Measurements from ENCODE around the gene PEMT.

The PEMT gene

GRCh38 chr17:17511881-17512858, 79.3 kb downstream of the PEMT start:
- DNase-seq, result peak; percentile 76

DNA sequence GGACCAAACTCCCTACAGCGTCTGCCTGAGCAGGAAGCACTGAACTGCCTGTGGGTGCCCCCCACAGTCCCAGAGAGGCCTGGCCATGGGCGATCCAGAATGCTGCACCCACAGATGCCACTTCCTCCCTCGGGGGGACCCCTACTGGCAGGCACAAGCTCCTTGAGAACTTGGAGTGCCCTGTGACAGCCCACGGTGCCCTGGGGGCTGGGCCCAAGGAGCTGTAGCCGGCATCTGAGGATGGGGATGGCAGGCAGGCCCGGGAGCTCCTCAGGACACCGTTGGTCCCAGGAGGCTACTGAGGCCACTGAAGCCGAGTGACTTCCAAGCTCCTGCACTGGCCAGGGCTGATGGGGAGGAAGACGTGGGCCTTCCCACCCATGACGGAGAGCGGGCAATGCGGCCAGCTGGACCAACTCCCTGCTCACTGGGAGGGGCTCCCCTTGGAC, 80.2 kb downstream of the PEMT start:
- no peak for DNase-seq

DNA sequence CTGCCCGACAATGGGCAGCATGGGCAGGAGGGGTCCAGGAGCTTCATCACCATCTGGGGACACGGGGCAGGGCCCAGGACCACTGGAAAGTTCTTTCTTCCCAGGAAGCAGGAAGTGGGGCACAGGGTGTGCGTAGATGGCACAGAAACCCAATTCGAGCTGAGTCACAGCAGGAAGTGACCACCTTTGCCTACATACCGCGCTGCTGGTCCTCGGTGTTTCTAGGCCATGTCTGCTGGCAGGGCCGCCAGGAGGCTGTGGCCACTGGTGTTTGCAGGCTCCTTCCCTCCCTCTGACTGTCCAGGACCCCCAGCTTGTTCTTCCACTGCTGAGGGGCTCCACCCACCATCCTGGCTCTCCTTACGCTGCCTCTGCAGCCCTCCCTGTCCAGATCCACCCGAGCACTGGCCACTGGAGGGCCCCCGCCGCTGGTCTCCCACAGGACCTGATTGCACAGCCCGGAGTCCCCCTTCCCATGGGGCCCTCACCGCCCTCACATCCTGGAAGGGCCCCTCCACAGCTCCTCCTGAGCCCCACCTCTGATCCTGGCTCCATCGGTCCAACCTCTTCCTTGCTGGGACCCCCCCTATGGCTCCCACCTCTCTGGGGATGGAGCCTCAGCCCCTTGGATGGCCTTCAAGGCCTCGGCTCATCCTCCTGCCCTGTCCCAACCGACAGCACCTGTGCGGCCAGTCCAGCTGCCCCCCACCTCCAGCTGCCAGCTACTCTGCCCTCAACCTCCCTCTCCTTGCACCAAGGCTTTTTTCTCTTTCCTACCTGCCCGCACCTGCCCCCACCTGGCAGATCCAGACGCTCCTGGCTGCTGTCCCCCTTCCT, 80.8 kb downstream of the PEMT start:
- peak; percentile 16 for DNase-seq

DNA sequence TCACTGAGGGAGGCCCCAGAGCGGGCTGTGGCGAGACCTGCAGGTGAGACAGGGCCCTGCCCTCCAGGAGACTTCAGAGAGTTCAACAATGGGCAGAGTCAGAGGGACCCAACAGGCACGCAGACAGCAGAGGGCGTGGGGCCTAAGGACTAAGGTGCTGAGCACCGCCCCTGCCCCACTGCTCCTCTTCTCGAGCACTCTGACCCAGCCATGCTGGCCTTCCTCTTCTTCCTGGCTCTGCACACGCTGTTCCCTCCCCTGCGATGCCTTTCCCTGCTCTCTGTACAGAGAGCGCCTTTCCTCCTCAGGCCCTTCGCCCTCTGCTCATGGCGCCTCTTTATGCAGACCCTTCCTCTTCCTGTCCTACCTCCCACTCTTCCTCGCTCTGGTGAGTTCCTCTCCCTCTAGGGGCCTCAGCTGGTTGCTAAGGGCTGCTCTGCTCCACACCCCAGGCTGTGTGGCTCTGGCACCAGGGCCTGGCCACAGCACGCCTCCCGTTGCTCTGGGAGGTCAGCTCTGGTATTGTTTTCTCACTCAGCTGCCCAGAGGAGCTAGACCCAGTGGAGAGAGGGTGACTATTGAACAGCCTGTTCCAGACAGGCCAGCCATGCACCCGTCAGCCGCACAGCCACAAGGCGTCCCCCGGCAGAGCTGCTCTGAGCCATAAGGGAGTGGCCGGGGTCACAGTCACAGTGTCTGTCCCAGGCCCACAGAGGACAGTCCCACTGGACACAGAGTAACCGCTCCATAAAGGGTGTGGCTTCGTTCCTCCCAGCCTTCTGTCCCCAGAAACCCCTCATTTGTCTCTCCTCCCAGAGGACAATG, 81.7 kb downstream of the PEMT start:
- peak; percentile 15 for DNase-seq

- DNase-seq, result peak; percentile 46
Measured at GRCh38 chr17:17508646-17509591, 82.6 kb downstream of the PEMT start.

DNA sequence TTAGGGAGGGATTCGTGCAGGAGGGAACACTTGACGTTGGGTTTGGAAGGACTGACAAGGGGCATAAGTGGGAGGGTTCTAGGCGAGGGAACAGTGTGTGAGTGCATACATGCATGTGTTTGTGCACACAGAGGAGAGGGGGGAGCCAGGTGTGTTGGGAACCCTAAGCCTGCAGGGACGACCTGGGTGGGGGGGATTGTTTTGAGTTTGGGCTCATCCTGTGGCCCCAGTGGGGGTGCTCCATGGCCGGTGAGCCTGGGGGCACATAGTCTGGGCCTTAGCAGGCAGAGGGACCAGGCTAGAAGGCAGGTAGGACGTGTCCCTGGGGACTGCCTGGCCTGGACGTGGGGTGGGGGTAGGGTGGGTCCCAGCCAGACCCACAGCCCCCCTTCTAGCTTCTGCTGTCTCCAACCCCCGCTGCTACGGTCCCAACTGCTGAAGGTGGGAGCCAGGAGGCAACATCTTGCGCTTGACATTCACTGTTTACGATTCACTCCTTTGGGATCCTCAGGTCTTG, 83.4 kb downstream of the PEMT start:
- DNase-seq, result peak; percentile 17

DNA sequence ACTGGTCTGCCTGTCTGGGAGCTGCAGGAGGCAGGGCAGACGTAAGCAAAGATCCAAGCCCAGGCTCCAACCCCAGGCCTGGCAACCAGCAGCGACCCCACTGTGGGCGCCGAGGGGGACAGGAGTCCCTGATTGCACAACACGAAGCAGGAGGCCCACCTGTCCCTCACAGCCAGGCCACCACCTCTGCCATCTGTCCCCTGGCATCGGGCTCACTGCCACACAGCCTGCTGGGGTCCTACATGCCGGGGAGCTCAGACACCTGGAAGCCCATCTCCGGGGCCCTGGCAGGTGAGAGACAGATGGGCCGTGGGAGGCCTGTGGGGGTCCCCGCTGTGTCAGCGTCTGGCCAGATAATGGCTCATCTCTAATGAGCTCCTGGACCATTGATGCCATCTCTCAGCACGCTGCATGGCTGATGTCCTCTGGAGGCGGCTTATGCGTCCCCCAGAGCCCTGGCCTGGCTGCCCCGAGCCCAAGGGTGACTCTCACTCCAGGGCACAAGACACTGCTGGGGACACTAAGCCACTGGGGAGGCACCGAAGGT, 84.0 kb downstream of the PEMT start:
- DNase-seq, result peak; percentile 24

DNA sequence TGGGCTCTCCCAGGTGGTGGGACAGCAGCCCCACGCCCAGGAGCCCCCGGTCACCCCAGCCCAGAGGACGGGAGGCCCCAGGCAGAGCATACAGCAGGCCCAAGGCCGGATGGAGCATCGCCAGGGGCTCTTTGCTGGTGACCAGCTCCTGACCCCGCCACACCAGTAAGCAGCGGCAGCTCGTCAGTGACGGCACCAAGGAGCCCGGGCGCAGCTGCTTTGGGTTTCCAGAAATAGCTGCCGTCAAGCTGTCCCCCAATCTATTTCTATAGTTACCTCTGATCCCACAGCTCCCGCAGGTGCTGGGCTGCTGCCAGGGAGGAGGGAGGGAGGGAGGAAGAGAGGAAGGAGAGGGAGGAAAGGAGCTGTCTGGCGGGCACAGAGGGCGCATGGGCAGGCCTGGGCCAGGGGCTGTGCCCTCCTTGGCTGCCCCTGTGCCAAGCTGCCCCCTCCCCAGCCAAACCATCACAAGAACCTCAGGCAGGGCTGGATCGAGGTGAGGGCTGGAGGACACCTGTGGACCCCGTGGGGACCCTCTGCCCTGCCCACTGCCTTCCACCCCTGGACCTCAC, 84.5 kb downstream of the PEMT start:
- peak; percentile 86 for DNase-seq

- peak; percentile 52 for DNase-seq
Measured at GRCh38 chr17:17506181-17506741, 85.2 kb downstream of the PEMT start.

DNA sequence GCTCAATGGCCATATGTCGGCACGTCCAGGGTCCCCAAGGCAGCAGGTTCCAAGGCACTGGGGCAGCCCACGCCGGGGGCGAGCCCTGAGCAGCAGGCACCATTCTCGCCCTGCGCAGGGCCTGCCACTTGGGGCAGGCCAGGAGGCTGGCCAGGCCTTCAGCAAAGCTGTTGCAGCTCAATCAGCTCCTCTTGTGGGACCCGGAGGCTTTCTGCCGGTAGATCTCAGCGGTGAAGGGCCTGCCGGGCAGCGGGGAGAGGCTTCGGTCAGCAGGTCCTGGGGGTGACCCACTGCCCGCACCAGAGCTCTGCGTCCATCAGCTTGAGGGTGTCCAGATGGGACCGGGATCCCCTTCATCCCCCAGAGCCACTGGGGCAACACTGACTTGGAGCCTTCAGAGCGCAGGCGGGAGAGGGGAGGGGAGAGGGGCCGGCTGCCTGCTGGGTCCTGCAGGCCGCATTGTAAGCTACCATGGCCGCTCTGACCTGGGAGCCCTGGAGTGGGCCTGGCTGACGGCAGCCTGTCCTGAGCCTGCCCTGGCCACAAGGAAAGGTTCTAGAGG, 85.8 kb downstream of the PEMT start:
- DNase-seq, result peak; percentile 14

DNA sequence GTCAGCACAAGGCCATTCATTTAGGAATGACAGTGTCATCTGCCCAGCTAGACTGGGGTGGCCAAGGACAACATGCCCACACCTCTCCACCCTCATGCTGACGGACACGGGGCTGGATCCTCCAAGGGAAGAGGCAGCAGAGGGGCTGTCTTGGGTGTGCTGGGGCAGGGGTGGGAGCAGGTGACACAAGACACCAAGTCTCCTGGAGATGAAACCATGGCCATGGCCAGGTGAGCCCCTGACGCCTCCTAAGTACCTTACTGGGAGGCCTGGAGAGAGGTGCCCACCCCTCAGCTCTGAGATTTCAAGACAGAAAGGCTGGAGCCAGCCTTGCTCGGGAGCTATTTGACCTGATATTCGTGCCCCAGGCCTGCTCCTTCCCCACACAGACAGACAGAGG, 86.4 kb downstream of the PEMT start:
- no peak for DNase-seq

DNA sequence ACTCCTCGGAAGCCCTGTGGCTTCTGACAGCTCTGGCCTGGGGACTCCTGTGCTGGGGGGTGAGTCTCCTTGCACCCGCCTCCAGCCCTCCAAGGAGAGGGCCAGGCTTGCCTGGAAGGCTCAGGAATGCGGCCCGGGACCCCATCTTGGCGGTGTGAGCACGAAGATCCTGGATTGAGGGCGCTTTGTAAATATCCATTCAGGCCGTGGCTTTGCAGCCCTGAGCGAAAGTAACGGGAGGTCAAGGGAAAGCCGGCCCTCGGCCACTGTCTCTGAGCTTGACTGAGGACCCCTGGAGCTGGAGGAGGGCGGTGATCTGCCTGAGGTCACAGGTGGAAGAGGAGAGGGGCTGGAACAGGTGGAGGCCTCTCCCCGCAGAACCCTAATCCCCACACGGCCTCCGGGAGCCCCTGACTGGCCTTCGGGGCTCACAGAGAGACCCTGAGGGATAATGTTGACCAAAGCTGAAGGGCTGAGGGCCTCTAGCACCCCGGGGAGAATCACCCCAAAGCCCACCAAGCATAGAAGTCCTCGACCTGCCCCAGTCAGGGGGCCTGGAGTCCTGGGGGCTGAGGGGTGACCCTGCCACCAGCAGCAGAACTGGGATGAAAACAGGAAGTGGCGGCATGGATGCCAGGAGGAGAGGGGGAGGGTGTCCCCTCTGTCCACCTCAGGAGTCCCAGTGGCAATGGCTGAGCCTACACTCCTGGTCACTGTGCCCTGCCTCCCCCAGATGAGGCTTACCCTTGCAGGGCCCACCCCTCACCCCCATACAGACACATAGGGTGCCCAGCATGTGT, 87.0 kb downstream of the PEMT start:
- peak; percentile 15 for DNase-seq

- DNase-seq, result peak; percentile 87
Measured at GRCh38 chr17:17503566-17504130, 87.9 kb downstream of the PEMT start.

DNA sequence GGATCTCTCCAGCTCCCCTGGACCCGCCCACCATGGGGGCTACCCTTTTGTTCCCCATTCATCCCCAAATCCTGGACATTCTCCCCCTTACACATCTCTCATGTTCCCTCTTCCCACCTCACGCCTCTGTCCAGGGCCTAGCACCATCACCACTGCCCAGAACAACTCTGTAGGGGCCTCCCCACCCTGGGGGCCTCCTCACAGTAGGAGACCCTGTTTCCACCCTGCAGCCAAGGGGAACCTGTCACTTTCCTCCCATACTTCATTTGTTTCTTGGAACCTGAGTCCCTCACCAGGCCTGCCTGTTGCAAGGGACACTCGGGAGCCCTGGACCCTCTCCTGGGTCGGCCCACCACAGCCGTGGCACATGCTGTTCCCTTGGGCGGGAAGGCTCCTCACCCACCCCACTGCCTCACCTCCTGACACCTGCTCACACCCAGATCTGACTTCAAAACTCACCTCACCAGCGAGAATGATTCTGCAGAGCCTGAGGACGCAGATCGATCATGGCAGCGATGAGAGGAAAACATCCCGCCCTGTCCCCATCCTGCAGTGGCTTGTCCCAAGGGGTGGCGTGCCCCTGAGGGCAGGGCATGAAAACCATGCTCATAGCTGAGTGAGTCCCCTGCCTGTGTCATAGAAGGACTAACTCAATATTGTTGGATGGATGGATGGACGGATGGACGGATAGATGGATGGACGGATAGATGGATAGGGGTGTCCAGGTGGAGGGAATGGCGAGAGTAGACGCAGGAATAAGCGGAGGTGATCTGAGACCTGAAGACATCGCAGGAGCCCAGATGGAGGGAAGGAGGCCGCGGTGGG, 88.6 kb downstream of the PEMT start:
- no peak for DNase-seq

DNA sequence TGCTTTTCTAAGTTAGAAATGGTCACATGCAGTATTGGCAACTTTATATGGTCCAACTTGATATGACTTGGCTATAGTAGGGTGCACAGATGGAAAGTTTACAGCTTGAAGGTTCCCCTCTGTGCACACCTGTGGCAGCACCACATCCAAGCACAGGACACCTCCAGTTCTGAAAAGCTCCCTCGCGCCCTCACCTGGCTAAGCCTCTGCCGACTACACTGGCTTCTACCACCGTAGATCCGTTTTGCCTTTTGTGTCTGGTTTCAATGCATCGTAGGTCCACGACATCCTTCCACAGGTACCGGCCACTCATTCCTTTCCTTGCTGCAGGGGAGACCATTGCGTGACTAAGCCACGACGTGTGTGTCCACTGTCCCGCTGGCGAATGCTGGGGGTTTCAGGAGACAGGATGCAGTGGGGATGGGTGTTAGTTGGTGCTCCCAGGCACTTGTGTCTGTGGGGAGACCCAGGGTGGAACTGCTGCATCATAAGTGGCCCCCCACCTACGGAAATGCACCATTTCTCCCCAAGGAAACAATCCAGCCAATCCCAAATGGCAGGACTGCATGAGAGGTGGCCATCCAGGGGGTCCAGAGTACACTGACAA, 90.4 kb downstream of the PEMT start:
- peak; percentile 17 for DNase-seq

GRCh38 chr17:17499402-17500145, 91.9 kb downstream of the PEMT start:
- DNase-seq, result no peak

All from femur (tissue), 1 donor.